DND-41 (cell line): ENCODE measurements around the gene GPI.
"Not testable (repeated sequence)": the region's sequence is repeated elsewhere in the genome, so short reads cannot be mapped to it uniquely, and the experiment has no call there.

Experiments
- ATAC-seq: fragments of 200-7000 bp; cut with Tn5 transposase; 3 replicates; pipeline ENCODE4 v1.9.1; 2021; ENCODE audit warnings: low read depth; ENCODE audit not compliant: insufficient read depth
- DNase-seq: peaks from one replicate; pipeline ENCODE4 v3.0.0-alpha.2; 2020
- H2AFZ ChIP-seq: 2 replicates; pipeline ENCODE4 v1.6.0; 2012; ENCODE audit warnings: low read depth, low read length
- H3K27ac ChIP-seq: 2 replicates; pipeline ENCODE4 v1.5.1; 2012; ENCODE audit warnings: low read length, inconsistent platforms
- H3K27me3 ChIP-seq: fragments of 200-600 bp; sonication (generic); 2 replicates; pipeline ENCODE4 v1.6.0; 2012; ENCODE audit warnings: low read length, mild to moderate bottlenecking, inconsistent platforms; ENCODE audit not compliant: insufficient read depth, poor library complexity
- H3K36me3 ChIP-seq: 2 replicates; pipeline ENCODE4 v1.5.1; 2012; ENCODE audit warnings: low read length, inconsistent platforms; ENCODE audit not compliant: insufficient read depth
- H3K4me1 ChIP-seq: 2 replicates; pipeline ENCODE4 v1.5.1; 2012; ENCODE audit warnings: mild to moderate bottlenecking, low read length; ENCODE audit not compliant: insufficient read depth
- H3K4me2 ChIP-seq: 2 replicates; pipeline ENCODE4 v1.6.0; 2012; ENCODE audit warnings: mild to moderate bottlenecking, moderate library complexity, low read length, inconsistent platforms; ENCODE audit not compliant: insufficient read depth
- H3K4me3 ChIP-seq, 2 experiments: fragments of 200-600 bp in 1 of 2; shearing (Covaris generic) in 1 of 2; 2 replicates each; pipeline ENCODE4 v1.5.1; 2012 to 2016; ENCODE audit warnings: inconsistent platforms in 2 of 2, low read length in 2 of 2, mild to moderate bottlenecking in 2 of 2, low read depth in 1 of 2, moderate library complexity in 1 of 2
- H3K79me2 ChIP-seq: 2 replicates; pipeline ENCODE4 v1.6.0; 2012; ENCODE audit warnings: low read length, inconsistent platforms; ENCODE audit not compliant: insufficient read depth
- H3K9ac ChIP-seq: 2 replicates; pipeline ENCODE4 v1.6.0; 2012; ENCODE audit warnings: low read depth, mild to moderate bottlenecking, inconsistent platforms, low read length, moderate library complexity
- H3K9me3 ChIP-seq: 2 replicates; pipeline ENCODE4 v1.5.1; 2012; ENCODE audit warnings: low read length, moderate library complexity, mild to moderate bottlenecking, inconsistent platforms; ENCODE audit not compliant: insufficient read depth, severe bottlenecking
- H4K20me1 ChIP-seq: 2 replicates; pipeline ENCODE4 v1.6.0; 2012; ENCODE audit warnings: low read length; ENCODE audit not compliant: insufficient read depth
- CTCF ChIP-seq: IDR thresholded peaks from 2 replicates; pipeline ENCODE4 v1.5.1; 2012; ENCODE audit warnings: borderline replicate concordance, low read length, moderate library complexity, mild to moderate bottlenecking; ENCODE audit not compliant: poor library complexity, severe bottlenecking; ENCODE audit errors: extremely low read depth
- EZH2 ChIP-seq: IDR thresholded peaks from 3 replicates; pipeline ENCODE4 v1.6.1; 2012; ENCODE audit warnings: borderline replicate concordance, low read depth, mild to moderate bottlenecking, moderate library complexity, low read length, inconsistent platforms; ENCODE audit not compliant: severe bottlenecking

GPI gene

DNA sequence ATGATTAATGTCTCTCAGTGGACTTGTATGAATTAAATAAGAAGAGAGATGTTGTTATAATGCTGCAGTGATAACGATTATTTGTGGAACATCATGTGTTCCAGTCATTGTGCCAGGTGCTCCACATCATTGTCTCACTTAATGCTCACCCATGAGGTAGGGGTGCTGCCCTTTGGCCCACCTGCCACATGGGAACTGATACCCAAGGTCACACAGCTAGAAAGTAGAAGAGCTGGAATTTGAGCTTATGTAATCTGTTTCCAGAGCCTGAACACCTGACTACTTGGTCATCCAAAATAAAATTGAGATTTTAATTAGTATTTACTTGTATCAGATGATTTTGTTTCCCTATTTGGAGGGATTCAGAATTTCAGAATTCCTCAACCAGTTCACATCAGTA is 36.0 kb upstream of the GPI start:
- Histone ChIP-seq H3K9ac (no peak overlapping the region), H3K36me3 (peaks cover 26% of the 10 kb centered on the region; the same call in 1 of the 2 replicates), H3K27me3 (no peaks in the 10 kb centered on the region), H4K20me1 (no peaks in the 10 kb centered on the region), H3K4me2 (no peak overlapping the region), H3K79me2 (no peaks in the 10 kb centered on the region), H3K4me3 (no peak overlapping the region), H3K9me3 (no peaks in the 10 kb centered on the region), H3K27ac (no peak overlapping the region), H2AFZ (no peak overlapping the region), H3K4me1 (no peaks in the 10 kb centered on the region)
- TF ChIP-seq EZH2 (no peak), CTCF (no peak)
- no peak for ATAC-seq
- DNase-seq = no peak

DNA sequence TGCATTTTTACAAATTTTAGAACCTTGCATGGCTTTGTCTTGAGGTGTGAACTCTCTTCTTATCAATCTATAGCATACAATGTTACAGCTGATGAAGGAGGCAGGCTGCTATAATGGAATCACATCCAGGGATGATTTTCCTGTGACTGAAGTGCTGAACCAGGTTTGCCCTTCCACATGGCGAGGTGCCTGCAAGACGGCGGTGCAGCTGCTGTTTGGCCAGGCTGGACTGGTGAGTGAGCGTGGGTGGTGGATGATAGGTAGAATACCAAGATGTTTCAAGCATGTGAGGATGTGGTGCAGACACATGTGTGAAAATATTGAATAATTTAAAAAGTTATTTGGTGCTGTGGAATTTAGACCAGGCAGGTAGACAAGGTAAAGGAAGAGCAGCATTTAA is 34.9 kb upstream of the GPI start:
- no peak overlapping the region for H2AFZ ChIP-seq
- DNase-seq (no peak), ATAC-seq (no peak)
- H3K79me2 ChIP-seq = no peaks in the 10 kb centered on the region
- no peak overlapping the region for H3K4me3 ChIP-seq
- H3K4me1 ChIP-seq = no peaks in the 10 kb centered on the region
- no peaks in the 10 kb centered on the region for H3K9me3 ChIP-seq
- no peaks in the 10 kb centered on the region for H4K20me1 ChIP-seq
- H3K9ac ChIP-seq = no peak overlapping the region
- H3K27ac ChIP-seq = no peak overlapping the region
- no peak overlapping the region for H3K4me2 ChIP-seq
- H3K36me3 ChIP-seq = peaks cover 26% of the 10 kb centered on the region; the same call in 1 of the 2 replicates
- no peak for TF ChIP-seq EZH2
- TF ChIP-seq CTCF = no peak
- H3K27me3 ChIP-seq = no peaks in the 10 kb centered on the region

DNA sequence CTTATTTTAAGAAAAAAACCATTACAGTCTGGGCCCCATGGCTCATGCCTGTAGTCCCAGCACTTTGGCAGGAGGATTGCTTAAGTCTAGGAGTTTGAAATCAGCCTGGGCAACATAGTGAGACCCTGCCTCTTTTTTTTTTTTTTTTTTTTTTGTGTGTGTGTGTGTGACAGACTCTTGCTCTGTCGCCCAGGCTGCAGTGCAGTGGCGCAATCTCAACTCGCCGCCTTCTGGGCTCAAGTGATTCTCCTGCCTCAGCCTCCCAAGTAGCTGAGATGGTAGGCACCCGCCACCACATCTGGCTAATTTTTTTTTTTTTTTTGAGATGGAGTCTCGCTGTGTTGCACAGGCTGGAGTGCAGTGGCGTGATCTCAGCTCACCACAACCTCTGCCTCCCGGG is 34.4 kb upstream of the GPI start:
- not testable (repeated sequence) for H3K27ac ChIP-seq, H4K20me1 ChIP-seq, H3K9me3 ChIP-seq, H3K4me2 ChIP-seq, H3K4me3 ChIP-seq, H3K9ac ChIP-seq, DNase-seq, ATAC-seq, H2AFZ ChIP-seq, H3K27me3 ChIP-seq, H3K79me2 ChIP-seq, H3K4me1 ChIP-seq
- peaks cover 26% of the 10 kb centered on the region; the same call in 1 of the 2 replicates for H3K36me3 ChIP-seq

- DNase-seq, H3K4me3 ChIP-seq, H2AFZ ChIP-seq, H3K79me2 ChIP-seq, H3K9me3 ChIP-seq, H3K4me1 ChIP-seq, ATAC-seq, H3K27ac ChIP-seq, H3K27me3 ChIP-seq, H4K20me1 ChIP-seq, H3K4me2 ChIP-seq, H3K9ac ChIP-seq: not testable (repeated sequence)
- peaks cover 26% of the 10 kb centered on the region; the same call in 1 of the 2 replicates for H3K36me3 ChIP-seq
Measured at GRCh38 chr19:34331596-34331995, 33.4 kb upstream of the GPI start.
